Small intestine (tissue), 7 donors: ENCODE results near the gene SF3A2. TPM values are rescaled to one million over a fixed set of nuclear protein-coding genes. Genes with fewer than 3 reads are reported as not detected.

Experiments used
- DNase-seq, 2 donors: peaks; one replicate each; pipeline versions ENCODE4 v3.0.0 to v3.0.0-alpha.2; 2013
- FAIRE-seq: peaks from 2 replicates; lab custom pipeline; 2012; peaks lifted over from hg19 to GRCh38; lab: Jason Lieb, UNC
- H3K27ac ChIP-seq, 3 donors: one replicate each; pipeline ENCODE4 v1.5.1; 2013; ENCODE audit warnings: low read length in 2 of 3, mild to moderate bottlenecking in 2 of 3, control low read depth in 1 of 3, inconsistent platforms in 1 of 3, low read depth in 1 of 3, moderate library complexity in 1 of 3
- H3K27me3 ChIP-seq, 3 donors: one replicate each; pipeline ENCODE4 v1.6.1; 2013; ENCODE audit warnings: low read length in 3 of 3, inconsistent platforms in 1 of 3; ENCODE audit not compliant: control insufficient read depth in 3 of 3, insufficient read depth in 3 of 3
- H3K36me3 ChIP-seq, 3 donors: one replicate each; pipeline ENCODE4 v1.6.1; 2013; ENCODE audit warnings: low read length in 3 of 3, inconsistent platforms in 1 of 3, low read depth in 1 of 3, mild to moderate bottlenecking in 1 of 3, moderate library complexity in 1 of 3; ENCODE audit not compliant: control insufficient read depth in 3 of 3, insufficient read depth in 2 of 3
- H3K4me1 ChIP-seq, 3 donors: one replicate each; pipeline ENCODE4 v1.6.1; 2013; ENCODE audit warnings: low read length in 2 of 3, inconsistent platforms in 1 of 3, low read depth in 1 of 3, mild to moderate bottlenecking in 1 of 3, moderate library complexity in 1 of 3; ENCODE audit not compliant: control insufficient read depth in 3 of 3, insufficient read depth in 2 of 3
- H3K4me3 ChIP-seq, 3 donors: one replicate each; pipeline ENCODE4 v1.5.1; 2013; ENCODE audit warnings: low read length in 3 of 3, control low read depth in 1 of 3, inconsistent platforms in 1 of 3, low read depth in 1 of 3, mild to moderate bottlenecking in 1 of 3, moderate library complexity in 1 of 3
- H3K9me3 ChIP-seq, 2 donors: one replicate each; pipeline ENCODE4 v1.6.1; 2013; ENCODE audit warnings: low read depth in 1 of 2, low read length in 1 of 2; ENCODE audit not compliant: control insufficient read depth in 2 of 2, insufficient read depth in 1 of 2
- WGBS, 3 donors: extraction: QIAGEN DNeasy Blood & Tissue Kit; methylation state at CpG; one replicate each; pipeline ENCODE4 v1.1.7; 2013; 5-methylcytosine and 5-hydroxymethylcytosine counted together
- polyA plus RNA-seq, 4 donors: library from polyadenylated mRNA; stranded (reverse) in 3 of 4; unstranded in 1 of 4; fragments of 200-250 nt in 3 of 4; fragments of 120-200 nt in 1 of 4; gene quantifications; one replicate each; pipeline versions ENCODE4 v1.2.1 to v1.2.3, GENCODE V29; 2013
- donor health status: healthy with polysubstance abuse.
- donor health status: control.
- donor health status: control.
- donor health status: Bipolar disorder and iron deficiency.
- donor health status: healthy.

The SF3A2 gene
- polyA plus RNA-seq, 4 donors: 31.8 to 71.5 (median 40.3) TPM

- peak; percentile 57 to 62 for DNase-seq
- H3K4me1 ChIP-seq: no peaks in the 10 kb centered on the region
- no peak overlapping the region for H3K4me3 ChIP-seq
- H3K36me3 ChIP-seq: no peaks in the 10 kb centered on the region
- FAIRE-seq: no peak
- 70 to 71% (median 71%) methylated on average over 7 of the region's 7 CpGs for WGBS, 3 donors
- H3K9me3 ChIP-seq: no peaks in the 10 kb centered on the region
- H3K27me3 ChIP-seq: peaks cover 0 to 4% (median 0%) of the 10 kb centered on the region in 3 donors
- H3K27ac ChIP-seq: no peak overlapping the region
Measured at GRCh38 chr19:2261438-2262172, 25.0 kb downstream of the SF3A2 start.

DNA sequence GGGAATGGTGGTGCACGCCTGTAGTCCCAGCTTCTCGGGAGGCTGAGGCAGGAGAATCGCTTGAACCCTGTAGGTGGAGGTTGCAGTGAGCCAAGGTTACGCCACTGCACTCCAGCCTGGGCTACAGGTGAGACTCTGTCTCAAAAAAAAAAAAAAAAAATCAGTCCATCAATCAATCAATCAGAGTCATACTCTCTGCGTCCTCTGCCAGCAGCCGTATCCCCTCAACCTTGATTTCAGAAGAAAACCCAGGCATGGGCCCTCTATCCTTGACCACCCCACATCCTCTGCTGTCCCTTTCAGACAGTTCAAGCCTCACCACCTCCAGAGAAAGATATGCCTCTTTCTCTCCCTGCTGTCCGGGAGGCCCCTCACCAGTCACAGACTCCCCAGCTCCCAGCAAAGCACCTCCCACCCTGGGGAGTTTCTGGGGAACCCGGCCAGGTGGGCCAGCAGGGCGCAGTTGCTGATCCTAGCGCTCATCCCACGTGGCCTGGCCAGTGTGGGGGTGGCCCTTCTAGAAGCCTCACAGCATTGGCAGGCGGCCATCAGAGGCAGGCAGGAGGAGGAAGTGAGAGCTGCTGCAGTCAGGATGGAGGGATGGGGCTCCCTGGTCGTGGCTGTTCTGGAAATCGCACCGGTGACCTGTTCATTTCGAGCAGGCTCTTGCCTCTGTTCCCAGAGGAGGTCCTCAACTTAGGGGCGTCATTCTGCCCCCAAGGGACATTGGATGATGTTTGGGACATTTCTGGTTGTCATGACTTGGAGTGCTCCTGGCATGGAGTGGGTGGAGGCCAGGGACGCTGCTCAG is 29.8 kb downstream of the SF3A2 start:
- Histone ChIP-seq H3K4me1 (peaks cover 0 to 9% (median 0%) of the 10 kb centered on the region in 3 donors), H3K9me3 (no peaks in the 10 kb centered on the region), H3K27ac (peak overlapping the region in 1 of 3 donors; percentile 59), H3K4me3 (no peak overlapping the region), H3K27me3 (no peaks in the 10 kb centered on the region), H3K36me3 (peaks cover 0 to 5% (median 0%) of the 10 kb centered on the region in 3 donors)
- 32 to 39% (median 33%) methylated on average over 17 to 18 of the region's 18 CpGs for WGBS, 3 donors
- FAIRE-seq (no peak), DNase-seq (peak; percentile 30 to 90)

GRCh38 chr19:2268480-2268830 is 31.8 kb downstream of the SF3A2 start:
- no peak for FAIRE-seq
- Histone ChIP-seq H3K27ac (no peak overlapping the region), H3K36me3 (peaks cover 2 to 25% (median 12%) of the 10 kb centered on the region in 3 donors), H3K4me1 (peaks cover 4 to 27% (median 5%) of the 10 kb centered on the region in 3 donors), H3K27me3 (no peaks in the 10 kb centered on the region), H3K9me3 (no peaks in the 10 kb centered on the region), H3K4me3 (no peak overlapping the region)
- WGBS, 3 donors: 83 to 92% (median 85%) methylated on average over 4 of the region's 4 CpGs
- DNase-seq: no peak

DNA sequence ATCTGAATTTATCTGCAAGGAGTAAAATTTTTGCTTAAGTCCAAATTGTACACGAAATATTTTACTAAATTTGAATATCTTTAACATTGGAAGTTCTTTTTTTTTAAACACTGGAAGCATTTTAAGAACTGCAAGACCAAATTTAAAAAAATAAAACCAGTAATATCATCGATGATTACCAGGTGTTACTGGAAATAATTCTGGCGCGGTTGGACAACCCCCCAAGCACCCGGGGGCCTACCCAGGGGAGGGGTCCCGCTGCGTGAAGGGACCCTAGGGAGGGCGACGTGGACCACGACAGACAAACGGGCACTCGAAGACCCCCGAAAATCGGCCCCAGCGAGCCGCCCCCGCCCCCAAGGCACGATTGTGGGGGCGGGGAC is 32.2 kb downstream of the SF3A2 start:
- WGBS, 3 donors: 1 to 2% (median 2%) methylated on average over 16 to 19 of the region's 19 CpGs

DNA sequence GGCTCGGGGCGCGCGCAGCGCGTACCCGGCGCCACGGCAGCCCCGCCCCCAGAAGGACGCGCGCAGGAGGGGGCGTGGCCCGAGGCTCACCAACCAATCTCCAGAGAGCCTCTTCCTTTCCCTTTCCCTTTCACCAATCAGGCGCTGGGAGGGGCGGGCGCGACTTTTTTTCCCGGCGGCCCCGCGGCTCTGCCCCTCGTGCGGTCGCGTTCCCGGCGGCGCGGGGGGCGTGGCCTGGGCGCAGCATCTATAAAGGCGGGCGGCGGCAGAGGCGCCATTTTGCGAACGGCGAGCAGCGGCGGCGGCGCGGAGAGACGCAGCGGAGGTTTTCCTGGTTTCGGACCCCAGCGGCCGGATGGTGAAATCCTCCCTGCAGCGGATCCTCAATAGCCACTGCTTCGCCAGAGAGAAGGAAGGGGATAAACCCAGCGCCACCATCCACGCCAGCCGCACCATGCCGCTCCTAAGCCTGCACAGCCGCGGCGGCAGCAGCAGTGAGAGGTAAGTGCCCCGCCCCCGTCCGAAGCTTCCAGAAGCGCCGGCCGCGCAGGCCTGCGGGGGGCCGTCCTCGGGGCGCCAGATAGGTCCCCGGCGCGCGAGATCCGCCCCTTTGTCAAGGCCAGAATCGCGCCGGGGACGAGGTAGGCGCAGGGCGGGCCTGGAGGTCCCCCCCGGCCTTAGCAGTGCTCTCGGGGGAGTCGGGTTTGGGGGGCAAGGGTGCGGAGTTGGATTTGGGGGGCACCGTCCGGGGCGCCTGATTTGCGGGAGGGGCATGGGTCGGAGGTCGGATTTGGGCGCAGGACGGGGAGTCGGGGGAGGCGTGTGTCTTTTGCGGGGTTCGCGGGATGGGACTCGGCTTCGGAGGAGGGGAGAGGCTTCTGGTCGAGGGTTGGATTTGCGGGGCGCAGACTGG is 32.9 kb downstream of the SF3A2 start:
- H3K9me3 ChIP-seq: no peaks in the 10 kb centered on the region
- H3K36me3 ChIP-seq: peaks cover 2 to 36% (median 13%) of the 10 kb centered on the region in 3 donors
- H3K4me1 ChIP-seq: peaks cover 5 to 34% (median 6%) of the 10 kb centered on the region in 3 donors
- WGBS, 3 donors: 0 to 1% (median 1%) methylated on average over 45 to 103 of the region's 103 CpGs
- H3K27ac ChIP-seq: peak overlapping the region; percentile 96 to 99 (median 98)
- H3K27me3 ChIP-seq: no peaks in the 10 kb centered on the region
- FAIRE-seq (no peak), DNase-seq (peak; percentile 97 to 98)
- peak overlapping the region; percentile 93 to 100 (median 100) for H3K4me3 ChIP-seq

More for the DNA sequence above, 32.2 kb downstream of the SF3A2 start:
- DNase-seq (no peak), FAIRE-seq (no peak)
- Histone ChIP-seq H3K9me3 (no peaks in the 10 kb centered on the region), H3K4me3 (peak overlapping the region; percentile 51 to 66 (median 53)), H3K27me3 (no peaks in the 10 kb centered on the region), H3K36me3 (peaks cover 2 to 29% (median 13%) of the 10 kb centered on the region in 3 donors), H3K4me1 (peaks cover 5 to 31% (median 5%) of the 10 kb centered on the region in 3 donors), H3K27ac (peak overlapping the region in 2 of 3 donors; percentile 24 to 56)

- Histone ChIP-seq H3K36me3 (peaks cover 2 to 39% (median 13%) of the 10 kb centered on the region in 3 donors), H3K4me1 (peaks cover 5 to 34% (median 6%) of the 10 kb centered on the region in 3 donors), H3K9me3 (no peaks in the 10 kb centered on the region), H3K27me3 (no peaks in the 10 kb centered on the region), H3K4me3 (peak overlapping the region; percentile 93 to 100 (median 100)), H3K27ac (peak overlapping the region; percentile 96 to 99 (median 98))
- FAIRE-seq (no peak), DNase-seq (peak in 1 of 2 donors; percentile 46)
- WGBS, 3 donors: 0% methylated on average over 14 to 30 of the region's 30 CpGs
Measured at GRCh38 chr19:2270157-2270422, 33.5 kb downstream of the SF3A2 start.

- Histone ChIP-seq H3K4me3 (peak overlapping the region; percentile 93 to 100 (median 100)), H3K36me3 (peaks cover 2 to 43% (median 13%) of the 10 kb centered on the region in 3 donors), H3K27ac (peak overlapping the region; percentile 96 to 99 (median 98)), H3K27me3 (no peaks in the 10 kb centered on the region), H3K9me3 (no peaks in the 10 kb centered on the region), H3K4me1 (peaks cover 5 to 34% (median 6%) of the 10 kb centered on the region in 3 donors)
- DNase-seq (peak; percentile 76 to 92), FAIRE-seq (no peak)
- 0 to 1% (median 0%) methylated on average over 32 to 88 of the region's 88 CpGs for WGBS, 3 donors
Measured at GRCh38 chr19:2270423-2271233, 34.0 kb downstream of the SF3A2 start.
